Mucosa of descending colon (tissue), 3 donors: ENCODE data around the gene SEPTIN10. TPM values are rescaled to one million over a fixed set of nuclear protein-coding genes. Genes with fewer than 3 reads are reported as not detected.
A peak's percentile ranks its signal among the peaks of the same experiment; 100 is the strongest.

Source experiments
- ATAC-seq: fragments of 200-7000 bp; cut with Tn5 transposase; one replicate; pipeline ENCODE4 v1.9.1; 2020; ENCODE audit warnings: mild to moderate bottlenecking, moderate library complexity
- DNase-seq, 3 donors: peaks; one replicate each; pipeline ENCODE4 v3.0.0-alpha.2; 2020
- H3K36me3 ChIP-seq: fragments of 200-600 bp; one replicate; pipeline ENCODE4 v1.8.0; 2021; ENCODE audit warnings: low read depth, mild to moderate bottlenecking
- H3K4me1 ChIP-seq: fragments of 200-600 bp; one replicate; pipeline ENCODE4 v1.8.0; 2021; ENCODE audit warnings: low read depth, mild to moderate bottlenecking
- H3K4me3 ChIP-seq: fragments of 200-600 bp; one replicate; pipeline ENCODE4 v1.8.0; 2021; ENCODE audit warnings: mild to moderate bottlenecking
- H3K9me3 ChIP-seq: fragments of 200-600 bp; one replicate; pipeline ENCODE4 v1.8.0; 2021; ENCODE audit warnings: mild to moderate bottlenecking
- CTCF ChIP-seq: fragments of 200-600 bp; IDR thresholded peaks from one replicate; pipeline ENCODE4 v1.8.0; 2022; ENCODE audit warnings: antibody characterized with exemption, mild to moderate bottlenecking
- intact Hi-C, 2 donors: fragments of 100-400 bp; cut with DNase I in 1 of 2; cut with micrococcal nuclease in 1 of 2; formaldehyde crosslinking; loops; one replicate each; pipeline versions ENCODE4 v1.11.0 to v1.11.1; 2022; cut with DNase I, micrococcal nuclease
- total RNA-seq, 3 donors: library from RNA; stranded (reverse); fragmentation: NEBNext Ultra II Directional in 2 of 3; extraction: Animal tissue kit (Norgen Biotek cat#: 25700) in 2 of 3; gene quantifications; one replicate each; pipeline versions ENCODE4 v1.2.1 to v1.2.4, GENCODE V29; 2021 to 2023
- donor health status: DM: no; HTN: no; CAD: no; lungs with moderate emphysema.
- donor health status: DM: no; HTN: no; CAD: no.
- donor health status: DM: no; HTN: yes; CAD: no.

Gene SEPTIN10
- total RNA-seq, 3 donors from 2014 or later, result 79.3 to 112 (median 84.1) TPM

DNA sequence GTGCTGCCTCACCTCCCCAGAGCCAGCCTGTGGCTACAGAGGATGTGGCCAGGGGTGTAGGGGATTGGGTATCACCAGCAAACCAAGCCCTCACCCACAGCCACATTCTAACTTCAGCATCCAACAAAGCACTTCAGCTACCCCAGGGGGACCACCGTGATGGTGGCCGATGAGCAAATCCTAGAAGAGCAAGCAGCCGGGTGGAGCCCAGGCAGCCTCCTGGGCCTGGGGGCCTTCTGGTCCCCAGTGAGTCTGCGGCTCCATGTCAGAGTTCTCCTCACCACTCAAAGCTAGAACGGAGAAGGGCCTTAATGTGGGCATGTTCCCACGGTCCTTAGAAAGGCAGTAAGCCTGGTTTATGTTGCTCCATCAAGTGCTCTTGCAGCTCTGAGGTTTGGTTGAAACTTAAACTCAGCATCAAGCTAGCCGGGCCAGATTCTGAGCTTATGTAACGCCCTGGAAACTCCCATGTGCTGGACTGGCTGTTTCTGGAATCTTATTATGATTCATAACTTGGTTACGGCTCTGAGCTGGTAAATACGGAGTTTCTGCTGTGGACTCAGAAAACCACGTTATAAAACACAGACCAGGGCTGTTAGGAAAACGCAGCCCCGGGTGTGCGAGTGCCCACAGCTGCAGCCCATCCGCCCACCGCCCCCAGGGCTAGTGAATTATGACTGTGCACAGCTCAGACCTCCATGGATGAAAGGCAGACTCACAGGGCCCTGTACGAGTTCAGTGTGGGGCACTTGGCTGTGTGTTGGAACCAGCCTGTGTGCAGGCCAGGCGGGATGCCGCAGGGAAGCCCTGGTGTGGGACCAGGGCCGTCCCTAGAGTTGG, 99.8 kb downstream of the SEPTIN10 start:
- intact Hi-C loops, result loop anchor here in 1 of 2 donors (10.0 kb wide), 1 partner anchor 389 kb away; the partner anchor contains the start of gene SH3RF3
- Histone ChIP-seq H3K4me1 (no peaks in the 10 kb centered on the region), H3K4me3 (no peak overlapping the region), H3K9me3 (no peaks in the 10 kb centered on the region), H3K36me3 (no peaks in the 10 kb centered on the region)
- ATAC-seq (peak; percentile 30), DNase-seq (peak in 1 of 3 donors; percentile 29)
- no peak for TF ChIP-seq CTCF

GRCh38 chr2:109513230-109513629, 100.5 kb downstream of the SEPTIN10 start:
- Histone ChIP-seq H3K4me1 (no peaks in the 10 kb centered on the region), H3K4me3 (no peak overlapping the region), H3K36me3 (no peaks in the 10 kb centered on the region), H3K9me3 (no peaks in the 10 kb centered on the region)
- intact Hi-C loops, result loop anchor here in 1 of 2 donors (10.0 kb wide), 1 partner anchor 388 kb away; the partner anchor contains the start of gene SH3RF3
- TF ChIP-seq CTCF, result no peak
- DNase-seq, result no peak
- no peak for ATAC-seq

GRCh38 chr2:109512076-109512475, 101.7 kb downstream of the SEPTIN10 start:
- intact Hi-C loops, result loop anchor here in 1 of 2 donors (10.0 kb wide), 1 partner anchor 387 kb away; the partner anchor contains the start of gene SH3RF3

GRCh38 chr2:109511168-109511567, 102.6 kb downstream of the SEPTIN10 start:
- no peak for ATAC-seq
- Histone ChIP-seq H3K4me3 (no peak overlapping the region), H3K9me3 (no peaks in the 10 kb centered on the region), H3K4me1 (no peaks in the 10 kb centered on the region), H3K36me3 (no peaks in the 10 kb centered on the region)
- TF ChIP-seq CTCF, result no peak
- DNase-seq, result no peak
- intact Hi-C loops, result loop anchor here (2.0 to 10.0 kb wide), 2 partner anchors 386 kb away; partner anchors contain the start of gene SH3RF3 (in 1 of the 2)

More at GRCh38 chr2:109512076-109512475, 101.7 kb downstream of the SEPTIN10 start:
- H3K36me3 ChIP-seq, result no peaks in the 10 kb centered on the region
- no peak for ATAC-seq
- H3K4me3 ChIP-seq, result no peak overlapping the region
- H3K4me1 ChIP-seq, result no peaks in the 10 kb centered on the region
- no peak for TF ChIP-seq CTCF
- no peak for DNase-seq
- no peaks in the 10 kb centered on the region for H3K9me3 ChIP-seq

GRCh38 chr2:109510136-109511028, 103.4 kb downstream of the SEPTIN10 start:
- intact Hi-C loops, result loop anchor here (2.0 to 10.0 kb wide), 2 partner anchors 386 kb away; partner anchors contain the start of gene SH3RF3 (in 1 of the 2)

More at GRCh38 chr2:109510136-109511028, 103.4 kb downstream of the SEPTIN10 start:
- peak; percentile 91 for TF ChIP-seq CTCF
- H3K36me3 ChIP-seq, result no peaks in the 10 kb centered on the region
- ATAC-seq (peak; percentile 85), DNase-seq (peak; percentile 68 to 92 (median 83))
- no peak overlapping the region for H3K4me3 ChIP-seq
- H3K4me1 ChIP-seq, result no peaks in the 10 kb centered on the region
- peaks cover 4% of the 10 kb centered on the region for H3K9me3 ChIP-seq
